ENCODE measurements around the gene DPAGT1.
"Not testable (repeated sequence)": the region's sequence is repeated elsewhere in the genome, so short reads cannot be mapped to it uniquely, and the experiment has no call there.

DPAGT1 gene

GRCh38 chr11:119115484-119116234, 14.0 kb upstream of the DPAGT1 start:
- peak; percentile 47 for DNase-seq

- no peak for DNase-seq
These were observed 12.7 kb upstream of the DPAGT1 start for GRCh38 chr11:119114351-119114750.

- no peak for DNase-seq
These were observed 12.1 kb upstream of the DPAGT1 start for GRCh38 chr11:119113716-119114115.

- no peak for DNase-seq
These were observed 10.8 kb upstream of the DPAGT1 start for GRCh38 chr11:119112314-119113020.

- DNase-seq = no peak
These were observed 9.8 kb upstream of the DPAGT1 start for GRCh38 chr11:119111361-119111925.

- no peak for DNase-seq
These were observed 8.8 kb upstream of the DPAGT1 start for GRCh38 chr11:119110439-119110838.

GRCh38 chr11:119109843-119110242, 8.2 kb upstream of the DPAGT1 start:
- no peak for DNase-seq

- no peak for DNase-seq
These were observed 7.2 kb upstream of the DPAGT1 start for GRCh38 chr11:119108857-119109221.

- peak; percentile 38 for DNase-seq
These were observed 6.6 kb upstream of the DPAGT1 start for GRCh38 chr11:119108146-119108856.

GRCh38 chr11:119107538-119108145, 6.0 kb upstream of the DPAGT1 start:
- no peak for DNase-seq

GRCh38 chr11:119106564-119107537, 5.2 kb upstream of the DPAGT1 start, which contains the start of gene C2CD2L:
Gene C2CD2L (plus strand): TSS chr11:119107344. CDS start chr11:119107742, 398 bp downstream.
- DNase-seq = peak; percentile 90

GRCh38 chr11:119103793-119104192, 2.1 kb upstream of the DPAGT1 start:
- DNase-seq = no peak

GRCh38 chr11:119103161-119103664, 1.6 kb upstream of the DPAGT1 start:
- not testable (repeated sequence) for DNase-seq

- no peak for DNase-seq
These were observed 477 bp downstream of the DPAGT1 start for GRCh38 chr11:119100994-119101758.

GRCh38 chr11:119100246-119100970, 1.2 kb downstream of the DPAGT1 start:
- peak; percentile 27 for DNase-seq

GRCh38 chr11:119099711-119100110, 1.9 kb downstream of the DPAGT1 start:
- no peak for DNase-seq

GRCh38 chr11:119095066-119095880, 6.4 kb downstream of the DPAGT1 start:
- peak; percentile 100 for DNase-seq

- DNase-seq = no peak
These were observed 6.9 kb downstream of the DPAGT1 start for GRCh38 chr11:119094816-119095065.
